HG03095 (cell line): ENCODE results near the gene SPTB.

ENCODE experiments used
- ATAC-seq: cut with Tn5 transposase; IDR thresholded peaks from one replicate; pipeline ENCODE4 v1.9.1; 2021; ENCODE audit warnings: moderate library complexity; ENCODE audit not compliant: unreplicated experiment

Gene SPTB

DNA sequence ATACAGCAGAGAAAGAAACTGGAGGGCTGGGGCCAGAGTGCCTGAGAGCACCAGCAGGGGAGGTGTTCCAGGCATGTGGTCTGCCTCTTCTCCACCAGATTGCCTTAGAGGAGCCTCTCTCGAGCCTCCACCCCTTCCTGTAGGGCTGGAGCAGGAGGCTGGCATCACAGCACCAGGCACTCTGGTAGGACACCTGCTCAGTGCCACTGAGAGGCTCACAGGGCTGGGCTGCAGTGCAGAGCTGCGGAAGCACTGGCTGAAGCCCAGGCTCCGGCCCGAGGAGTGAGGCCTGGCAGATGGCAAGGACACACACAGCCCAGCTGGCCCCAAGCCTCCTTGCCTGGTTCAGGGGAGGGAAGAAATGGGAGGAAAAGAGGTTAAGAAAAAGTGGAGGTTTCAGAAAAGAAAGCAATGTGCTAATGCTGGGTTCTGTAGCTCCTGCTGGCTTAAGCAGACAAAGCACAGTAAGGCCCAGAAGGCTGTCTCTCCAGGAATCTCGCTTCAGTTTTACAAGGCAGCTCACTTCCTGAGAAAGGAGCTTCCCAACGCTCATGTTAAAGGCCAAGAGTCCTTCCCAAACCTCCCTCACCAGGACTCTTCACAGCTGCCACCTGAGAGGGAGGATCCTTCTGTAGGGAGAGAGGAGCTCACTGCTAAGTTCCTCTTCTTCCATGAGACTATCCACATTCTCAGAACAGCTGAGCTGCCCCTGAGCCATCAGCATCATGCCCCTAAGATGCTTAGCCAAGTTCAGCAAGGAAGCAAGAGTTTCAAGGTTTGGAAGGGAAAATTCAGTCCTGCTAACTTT lies 23.8 kb downstream of the SPTB start:
- ATAC-seq = no peak

DNA sequence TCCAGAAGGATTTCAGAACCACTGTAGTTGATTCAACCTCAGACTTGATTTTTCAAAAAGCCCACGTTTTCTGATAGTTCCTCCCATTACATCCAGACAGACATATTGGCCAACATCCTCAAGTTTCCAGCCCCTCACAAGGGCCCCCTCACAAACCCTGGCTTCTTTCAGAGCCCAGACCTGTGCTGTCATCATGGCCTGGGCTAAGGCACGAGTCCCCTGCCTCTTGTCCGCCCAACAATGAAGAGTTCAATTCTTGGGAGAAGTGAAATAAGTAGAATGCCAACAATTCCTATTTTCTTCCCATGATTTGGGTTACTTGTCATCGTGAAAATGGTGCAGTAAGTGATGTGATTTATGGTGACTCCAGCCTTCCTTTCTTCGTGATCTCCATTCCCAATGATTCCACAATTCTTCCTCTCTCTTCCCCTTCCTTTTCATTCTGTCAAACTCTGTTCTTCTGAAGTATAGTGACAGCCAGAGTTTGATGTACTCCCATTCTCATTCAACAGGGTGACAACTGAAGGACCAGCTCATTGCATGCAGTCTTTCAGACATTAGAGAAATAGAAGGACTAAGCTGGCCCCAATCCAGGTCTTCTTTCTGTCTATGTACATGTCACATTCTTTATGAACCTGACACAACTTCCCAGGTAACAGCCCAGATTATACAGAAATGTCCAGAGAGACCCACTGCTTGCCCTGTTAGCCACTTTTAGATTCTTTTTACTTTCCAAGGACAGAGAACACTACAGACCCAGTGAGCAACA lies 29.2 kb downstream of the SPTB start:
- no peak for ATAC-seq

DNA sequence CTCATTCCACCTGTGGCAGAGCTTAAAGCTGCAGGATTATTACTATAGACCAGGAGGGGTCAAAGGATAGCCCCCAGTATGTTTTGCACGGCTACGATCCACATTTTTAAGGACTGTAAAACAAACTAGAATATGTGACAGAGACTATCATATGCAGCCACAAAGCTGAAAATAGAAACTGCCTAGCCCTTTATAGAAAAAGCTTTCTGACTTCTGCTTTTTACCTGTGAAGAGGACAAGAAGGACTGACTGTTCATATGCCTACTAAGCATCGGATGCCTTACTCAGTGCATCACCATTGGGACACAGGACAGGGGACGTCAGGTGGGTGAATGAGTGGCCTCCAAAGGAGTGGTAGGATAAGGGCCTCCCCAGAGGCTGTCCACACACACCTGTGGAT lies 29.8 kb downstream of the SPTB start:
- peak; percentile 46 for ATAC-seq

DNA sequence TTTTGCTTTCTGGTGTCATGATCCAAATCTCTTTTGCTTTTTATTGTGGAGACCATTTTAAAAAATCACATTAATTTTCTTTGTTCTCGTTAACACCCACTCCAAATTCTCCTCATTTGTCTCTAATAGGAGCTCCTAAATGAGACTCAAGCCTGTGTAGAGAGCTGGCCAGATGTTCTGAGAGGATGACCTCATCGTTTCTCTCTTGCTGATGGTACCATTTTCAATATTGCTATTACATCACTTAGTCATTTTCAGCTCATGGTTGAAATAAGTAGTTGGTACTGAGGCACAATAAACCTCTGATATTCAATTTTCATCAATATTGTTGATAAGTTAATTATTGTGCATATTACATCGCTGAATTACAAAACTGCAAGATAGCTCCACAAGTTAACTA lies 31.5 kb downstream of the SPTB start:
- ATAC-seq = no peak

DNA sequence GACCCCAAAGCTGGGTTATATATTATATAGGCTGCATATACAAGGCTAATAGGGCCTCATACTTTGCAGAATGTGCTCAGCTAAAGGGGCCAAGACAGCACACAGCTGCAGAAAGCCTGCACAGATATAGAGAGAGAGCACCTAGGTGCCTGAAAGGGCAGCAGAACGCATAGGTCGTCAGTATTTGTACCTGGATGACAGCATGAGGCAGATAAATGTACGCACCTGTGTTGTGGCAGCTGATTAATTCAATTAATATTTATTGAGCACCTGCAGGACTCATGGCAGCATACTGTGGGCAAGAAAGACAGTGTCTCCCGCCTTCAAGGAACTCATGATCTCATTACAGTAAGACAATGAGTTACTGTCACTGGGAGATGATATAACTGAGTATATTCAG lies 33.4 kb downstream of the SPTB start:
- no peak for ATAC-seq

DNA sequence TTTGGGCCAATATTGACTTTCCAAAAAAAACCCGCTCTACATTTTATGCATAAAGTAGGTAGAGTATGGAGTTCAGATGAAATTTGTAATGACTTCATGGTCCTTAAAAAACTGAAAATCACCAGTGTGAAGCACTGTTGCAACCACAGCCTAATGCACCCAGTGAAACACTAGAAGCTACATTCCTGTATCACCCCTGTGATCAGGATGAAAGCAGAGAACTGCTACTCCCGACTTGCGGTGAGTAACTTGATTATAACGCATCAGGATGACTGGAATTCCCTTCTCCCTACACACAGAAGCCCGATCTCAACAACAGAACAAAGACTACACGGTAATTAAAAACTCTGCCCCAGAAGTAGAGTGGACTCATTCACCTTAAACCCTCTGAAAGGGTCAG lies 33.8 kb downstream of the SPTB start:
- ATAC-seq = no peak

DNA sequence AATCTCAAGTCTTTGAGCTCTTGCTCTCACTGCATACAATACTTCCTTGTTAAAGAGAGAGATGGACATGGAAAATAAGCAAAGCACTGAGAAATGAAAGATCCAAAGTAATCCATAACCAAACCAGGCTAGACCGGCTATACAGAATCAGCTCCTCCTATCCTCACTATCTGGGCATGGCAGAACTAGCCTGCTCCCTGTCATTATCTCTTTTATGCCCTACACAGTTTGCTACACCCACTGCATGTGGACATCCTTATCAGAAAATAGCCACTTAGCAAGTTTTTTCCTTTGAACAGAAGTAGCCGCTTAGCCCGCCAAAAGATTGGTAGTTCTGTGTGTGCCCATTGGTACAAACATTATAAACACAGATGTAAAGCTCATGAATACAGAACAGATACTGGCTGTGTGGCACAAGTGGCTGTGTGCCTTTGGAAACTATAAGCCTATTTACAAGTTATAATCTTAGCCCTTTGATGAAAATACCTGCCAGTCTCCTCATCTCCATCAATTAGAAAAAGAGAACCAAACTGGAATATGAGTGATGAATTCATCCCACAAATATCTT lies 34.7 kb downstream of the SPTB start:
- ATAC-seq = no peak

DNA sequence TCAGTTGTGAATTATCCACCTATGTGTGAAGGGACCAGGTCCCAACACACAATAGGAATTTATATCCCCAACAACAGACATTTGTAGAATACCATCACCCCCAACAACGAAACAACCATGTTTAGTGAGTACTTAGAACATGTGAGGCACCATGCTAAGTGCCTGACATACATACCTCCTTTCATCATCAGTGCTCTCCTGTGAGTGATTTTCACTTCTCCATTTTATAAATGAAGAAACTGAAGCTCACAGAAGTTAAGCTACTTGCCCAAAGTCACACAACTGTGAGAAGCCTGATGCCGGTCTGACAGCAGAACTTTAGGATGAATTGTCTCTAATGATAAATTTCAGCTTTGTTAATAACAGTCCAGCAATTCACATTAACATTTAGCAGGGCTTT lies 35.4 kb downstream of the SPTB start:
- ATAC-seq = peak; percentile 86

DNA sequence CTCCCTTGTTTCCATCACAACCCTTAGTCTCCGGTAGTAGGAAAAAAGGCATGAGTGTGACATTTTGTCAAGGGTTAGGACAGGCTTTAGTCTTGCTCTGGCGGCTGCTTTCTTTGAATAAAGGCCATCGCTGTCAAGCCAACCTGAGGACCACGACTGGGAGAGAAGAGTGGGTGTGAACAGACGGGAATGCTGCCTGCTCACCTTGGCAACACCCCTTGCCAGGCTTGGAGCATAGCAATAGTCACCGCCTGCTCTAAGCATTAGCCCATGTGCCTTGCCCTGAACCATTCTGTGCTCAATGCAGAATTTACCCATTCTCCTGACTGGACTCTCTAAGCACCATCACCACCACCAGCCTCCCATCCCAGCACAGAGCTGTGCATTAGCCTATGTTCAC lies 36.2 kb downstream of the SPTB start:
- ATAC-seq = no peak

DNA sequence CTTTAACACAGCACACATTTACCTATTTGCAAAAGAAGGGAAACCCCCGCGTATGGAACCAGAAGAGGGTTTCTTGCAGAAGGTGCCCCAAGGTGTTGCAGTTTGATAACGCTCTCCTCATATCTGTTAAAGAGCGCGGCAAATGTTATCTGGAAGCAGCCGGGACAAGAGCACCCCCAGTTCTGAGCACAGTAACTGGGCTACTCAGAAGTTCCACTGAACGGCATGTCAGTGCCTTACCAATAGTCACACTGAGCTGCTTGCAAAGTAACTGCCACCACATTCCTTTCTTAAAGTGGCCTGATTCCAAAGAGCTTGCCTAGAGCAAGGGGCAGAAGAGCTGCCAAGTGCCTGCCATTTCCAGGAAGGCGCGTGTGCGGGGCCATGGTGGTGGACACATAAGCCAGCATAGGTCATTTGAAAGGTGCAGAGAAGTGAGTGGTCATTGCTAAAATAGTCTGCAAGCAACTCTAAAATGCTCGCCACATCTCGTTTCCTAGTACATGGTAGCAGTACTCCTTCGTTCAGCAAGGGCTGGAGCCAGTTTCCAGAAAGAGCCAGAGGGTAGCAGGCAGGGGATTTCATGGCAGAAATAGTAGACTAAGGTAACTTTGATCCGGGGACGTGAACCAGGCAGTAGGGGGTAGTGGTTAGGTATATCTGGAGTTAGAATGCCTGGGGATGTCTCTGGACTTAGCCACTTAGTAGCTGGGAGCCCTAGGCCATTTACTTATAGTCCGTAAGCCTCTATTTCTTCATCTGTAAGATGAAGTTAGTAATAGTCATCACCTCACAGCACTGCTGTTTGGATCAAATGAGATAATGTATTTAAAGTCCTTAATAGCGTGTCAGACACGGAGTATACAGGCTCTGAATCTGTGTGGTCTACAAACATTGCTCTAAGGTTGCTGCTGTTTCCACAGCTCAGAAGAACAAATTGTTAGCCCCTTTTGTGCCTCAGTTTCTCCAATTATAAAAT lies 37.6 kb downstream of the SPTB start:
- ATAC-seq = no peak

DNA sequence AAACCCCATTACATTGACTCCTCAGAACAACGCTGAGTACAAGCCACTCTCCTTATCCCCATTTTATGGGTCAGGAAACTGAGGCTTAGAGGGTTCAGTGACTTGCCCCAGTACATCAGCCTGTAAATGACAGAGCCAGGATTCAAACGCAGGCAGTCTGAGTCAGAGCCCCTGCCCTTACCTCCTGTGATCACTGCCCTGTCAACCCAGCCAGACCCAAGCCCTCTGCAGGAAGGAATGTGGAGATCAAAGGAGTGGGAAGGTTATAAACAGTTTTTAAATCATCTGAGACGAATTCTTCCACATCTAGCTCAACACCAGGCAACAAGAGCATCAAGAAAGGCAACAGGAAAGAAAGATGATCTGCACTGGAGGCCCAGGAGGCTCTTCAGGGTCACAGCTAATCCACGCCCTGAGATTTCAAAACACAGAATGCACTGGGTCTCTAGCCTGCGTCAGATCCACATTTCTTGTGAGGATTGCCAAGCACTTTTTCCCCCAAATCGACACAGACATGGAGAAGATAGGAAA lies 38.5 kb downstream of the SPTB start:
- no peak for ATAC-seq

DNA sequence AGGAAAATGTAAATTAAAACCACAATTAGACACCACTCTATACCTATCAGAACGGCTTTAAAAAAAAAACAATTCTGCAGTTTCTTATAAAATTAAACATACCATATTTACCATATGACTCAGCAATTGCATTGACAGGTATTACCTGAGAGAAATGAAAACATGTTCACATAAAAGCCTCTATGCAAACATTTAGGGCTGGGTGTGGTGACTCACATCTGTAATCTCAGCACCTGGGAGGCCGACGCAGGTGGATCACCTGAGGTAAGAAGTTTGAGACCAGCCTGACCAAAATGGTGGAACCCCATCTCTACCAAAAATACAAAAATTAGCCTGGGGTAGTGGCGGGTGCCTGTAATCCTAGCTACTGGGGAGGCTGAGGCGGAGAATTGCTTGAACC lies 41.1 kb downstream of the SPTB start:
- ATAC-seq = no peak

DNA sequence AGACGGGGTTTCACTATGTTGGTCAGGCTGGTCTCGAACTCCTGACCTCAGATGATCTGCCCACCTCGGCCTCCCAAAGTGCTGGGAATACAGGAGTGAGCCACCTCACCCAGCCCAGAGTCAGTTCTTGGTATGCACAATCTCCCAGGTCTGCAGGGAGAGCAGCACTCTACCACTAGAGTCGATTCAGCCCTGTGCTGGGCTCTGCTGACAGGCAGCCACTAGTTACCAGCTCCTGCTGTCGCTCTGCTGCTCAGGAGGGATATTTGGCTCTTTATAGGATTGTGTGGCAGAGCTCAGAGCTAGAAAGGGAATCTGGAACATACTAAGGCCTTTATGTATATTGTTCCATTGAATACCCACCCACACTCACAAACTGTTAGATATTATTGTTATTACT lies 44.3 kb downstream of the SPTB start:
- ATAC-seq = no peak

DNA sequence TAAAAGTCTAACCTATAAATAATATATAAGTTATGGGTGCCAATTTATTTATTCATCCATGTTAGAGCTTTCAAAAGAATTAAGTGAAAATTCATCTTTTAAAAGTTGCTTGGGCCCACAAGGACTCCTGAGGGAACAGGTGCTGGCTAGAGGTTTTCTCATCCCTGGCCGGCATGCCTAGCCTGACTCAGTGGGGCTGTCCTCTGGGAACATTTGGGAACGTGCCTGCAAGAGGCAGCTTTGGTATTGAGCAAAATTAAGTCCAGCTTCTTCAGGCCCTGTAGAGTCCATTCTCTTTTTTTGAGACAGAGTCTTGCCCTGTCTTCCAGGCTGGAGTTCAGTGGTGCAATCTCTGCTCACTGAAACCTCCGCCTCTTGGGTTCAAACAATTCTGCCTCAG lies 44.7 kb downstream of the SPTB start:
- no peak for ATAC-seq

DNA sequence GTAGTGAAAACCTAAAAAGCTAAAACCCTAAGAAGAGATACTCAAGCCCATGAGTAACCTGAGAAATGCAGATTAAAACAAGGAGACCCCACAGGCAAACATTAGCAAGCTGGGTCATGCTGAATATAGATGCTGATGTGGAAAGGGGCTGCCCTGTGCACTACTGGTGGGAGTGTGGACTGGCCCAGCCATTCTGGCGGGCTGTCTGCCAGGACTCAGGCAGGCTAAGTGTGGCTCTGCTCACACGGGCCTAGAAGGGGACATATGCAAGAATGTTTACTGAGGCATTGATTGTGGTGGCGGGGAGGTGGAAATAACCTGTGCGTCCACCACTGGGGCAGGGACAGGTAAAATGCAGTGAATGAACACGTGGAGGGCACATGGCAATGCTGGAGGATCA lies 48.3 kb downstream of the SPTB start:
- ATAC-seq = no peak

DNA sequence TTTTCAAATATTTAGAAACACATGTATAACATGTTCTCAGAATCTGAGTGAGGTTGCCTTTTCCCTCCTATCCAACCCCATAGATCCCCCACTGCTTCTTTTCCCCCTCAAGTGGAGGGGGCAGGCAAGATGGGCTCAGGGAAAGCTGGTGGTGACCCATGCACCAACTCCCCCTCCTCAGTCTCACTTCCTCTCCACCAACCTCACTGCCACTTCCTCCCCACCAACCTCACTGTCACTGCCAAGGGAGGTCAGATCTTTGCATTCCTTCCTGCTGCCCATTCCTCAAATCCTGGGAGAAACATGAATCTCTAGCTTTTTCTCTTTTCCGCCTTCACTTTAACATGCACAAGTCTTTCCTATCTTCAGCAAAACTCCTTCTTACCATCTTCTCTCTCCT lies 48.7 kb downstream of the SPTB start:
- no peak for ATAC-seq

DNA sequence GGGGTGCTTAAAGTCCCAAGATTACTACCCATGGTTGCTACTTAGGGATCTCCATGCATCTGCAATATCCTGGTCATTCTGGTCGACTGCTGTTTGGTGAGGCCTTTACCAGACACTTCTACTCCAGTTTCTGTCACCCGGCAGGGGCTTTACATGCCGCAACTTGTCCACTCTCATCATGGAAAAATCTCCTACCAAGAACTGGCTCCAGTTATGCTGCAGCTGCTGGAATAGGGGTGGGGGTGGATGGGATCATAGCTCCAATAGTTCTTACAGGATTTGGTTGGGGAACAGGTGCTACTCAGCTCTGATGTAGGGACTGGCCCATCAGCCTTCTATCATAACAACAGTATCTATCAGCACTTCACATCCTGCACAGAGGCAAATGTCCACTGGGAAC lies 51.6 kb downstream of the SPTB start:
- no peak for ATAC-seq

DNA sequence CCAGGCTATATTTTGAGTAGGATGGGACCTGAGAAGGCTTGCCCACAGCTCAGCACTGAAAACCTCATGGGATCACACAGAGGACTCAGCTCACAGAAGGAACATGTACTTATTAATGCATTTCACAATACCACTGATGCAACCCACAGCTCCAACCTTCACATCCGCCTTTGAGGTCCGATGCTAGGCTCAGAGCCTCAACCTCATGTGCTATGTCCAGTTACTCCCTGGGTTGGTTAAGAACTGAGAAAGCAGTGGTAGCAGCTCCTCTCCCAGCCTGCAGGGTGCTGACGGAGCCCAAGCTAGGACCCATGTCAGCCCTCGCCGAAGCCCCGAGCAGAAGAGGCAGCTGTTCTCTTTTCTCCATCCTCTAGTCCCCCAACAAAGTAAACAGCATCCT lies 52.9 kb downstream of the SPTB start:
- no peak for ATAC-seq

DNA sequence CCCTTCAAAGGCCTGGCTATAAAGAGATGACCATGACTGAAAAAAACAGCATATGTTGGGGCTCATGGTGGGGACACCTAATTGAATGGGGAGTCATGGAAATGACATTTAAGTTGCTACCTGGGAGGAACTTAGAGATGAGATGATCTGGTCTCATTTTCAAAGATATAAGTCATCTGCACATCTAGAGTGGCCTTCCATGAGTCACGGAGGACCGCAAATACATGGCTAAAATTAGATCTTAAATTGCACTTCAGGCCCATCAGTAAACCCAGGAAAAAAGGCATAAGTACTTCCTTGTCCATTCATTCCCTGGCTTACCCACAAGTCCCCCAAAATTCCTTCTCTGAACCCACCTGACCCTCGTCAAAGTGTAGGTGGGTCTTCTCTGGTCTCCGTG lies 53.4 kb downstream of the SPTB start:
- ATAC-seq = no peak

DNA sequence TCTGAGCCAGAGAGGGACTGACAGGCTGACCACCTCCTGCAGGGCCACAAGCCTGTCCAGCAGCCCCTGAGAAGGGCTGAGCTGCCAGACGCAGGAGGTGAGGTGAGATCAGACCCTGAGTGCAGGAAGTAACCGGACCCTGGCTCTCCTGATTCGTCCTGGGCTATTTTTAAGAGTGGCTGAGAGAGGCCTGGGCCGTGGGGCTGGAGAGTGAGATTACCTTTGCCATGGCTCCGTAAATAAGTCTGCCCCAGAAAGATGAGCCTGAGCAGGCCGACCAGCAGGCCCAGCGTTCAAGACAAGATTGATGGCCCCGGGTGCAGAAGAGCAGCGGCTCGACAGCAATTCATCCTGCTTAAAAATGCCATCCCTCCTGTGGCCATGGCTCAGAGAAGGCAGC lies 54.2 kb downstream of the SPTB start:
- no peak for ATAC-seq

DNA sequence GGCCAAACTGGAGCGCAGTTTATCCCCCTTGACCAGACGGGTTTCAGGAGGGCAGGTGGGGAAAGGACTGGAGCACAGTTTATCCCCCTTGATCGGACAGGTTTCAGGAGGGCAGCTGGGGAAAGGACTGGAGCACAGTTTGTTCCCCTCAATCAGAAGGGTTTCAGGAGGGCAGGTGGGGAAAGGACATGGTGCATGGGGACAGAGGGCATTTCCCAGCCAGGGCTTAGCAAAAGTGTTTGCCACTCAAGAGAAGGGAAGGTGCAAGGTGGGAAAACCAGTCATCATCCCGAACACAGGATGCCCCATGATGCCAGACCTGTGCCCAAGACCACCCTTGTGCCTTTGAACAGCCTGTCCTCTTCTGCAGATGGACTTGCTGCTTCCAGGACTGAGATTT lies 54.7 kb downstream of the SPTB start:
- ATAC-seq = no peak
